PFSK-1 (cell line): ENCODE data around the gene ZHX3.

Source experiments
- FOXP2 ChIP-seq: optimal IDR thresholded peaks from 2 replicates; pipeline ENCODE3; 2011; ENCODE audit warnings: borderline replicate concordance, control low read depth, inconsistent platforms; ENCODE audit not compliant: insufficient read depth; ENCODE audit errors: extremely low read length, extremely low read depth
- POLR2AphosphoS5 ChIP-seq: IDR thresholded peaks from 2 replicates; pipeline ENCODE4 v1.6.1; 2012; ENCODE audit warnings: low read depth, mild to moderate bottlenecking, control low read depth, low read length, moderate library complexity
- REST ChIP-seq, 2 experiments: IDR thresholded peaks; 2 replicates each; pipeline versions ENCODE4 v1.6.1 to v1.8.0; 2011 to 2012; ENCODE audit warnings: low read depth in 2 of 2, low read length in 2 of 2, control low read depth in 1 of 2, inconsistent platforms in 1 of 2, mild to moderate bottlenecking in 1 of 2, moderate library complexity in 1 of 2; ENCODE audit not compliant: insufficient read depth in 1 of 2
- SIN3A ChIP-seq: IDR thresholded peaks from 2 replicates; pipeline ENCODE4 v1.6.1; 2012; ENCODE audit warnings: mild to moderate bottlenecking, low read length, moderate library complexity, borderline replicate concordance; ENCODE audit not compliant: insufficient read depth
- TAF1 ChIP-seq: IDR thresholded peaks from 2 replicates; pipeline ENCODE4 v1.6.1; 2012; ENCODE audit warnings: low read length, control low read depth, borderline replicate concordance; ENCODE audit not compliant: insufficient read depth

GRCh38 chr20:41152108-41152757, 165.3 kb downstream of the ZHX3 start:
- TF ChIP-seq POLR2AphosphoS5 (no peak), TAF1 (no peak), REST (IDR thresholded peaks at IDR 0.05; ENCODE audit: insufficient read depth in 1 of 2, low read depth in 2 of 2, low read length in 2 of 2) (no peak), SIN3A (no peak), FOXP2 (no peak)
